Sigmoid colon (tissue), 4 donors: ENCODE data around the gene B4GALT4.

Experiments
- CTCF ChIP-seq, 4 experiments: fragments of 450-650 bp in 3 of 4; fragments of 200-600 bp in 1 of 4; IDR thresholded peaks; one replicate each; pipeline ENCODE4 v1.5.1; 2016 to 2019; ENCODE audit warnings: antibody characterized with exemption in 4 of 4, mild to moderate bottlenecking in 3 of 4, moderate library complexity in 2 of 4
- EP300 ChIP-seq, 4 donors: sonication (generic); formaldehyde crosslinking; IDR thresholded peaks; one replicate each; pipeline ENCODE4 v1.6.1; 2017; ENCODE audit warnings: antibody characterized with exemption in 4 of 4
- POLR2A ChIP-seq, 2 donors: fragments of 450-650 bp; IDR thresholded peaks; one replicate each; pipeline ENCODE4 v1.6.1; 2016; ENCODE audit warnings: antibody characterized with exemption in 2 of 2, mild to moderate bottlenecking in 2 of 2, moderate library complexity in 2 of 2
- POLR2AphosphoS5 ChIP-seq, 4 donors: sonication (generic); formaldehyde crosslinking; IDR thresholded peaks; one replicate each; pipeline ENCODE4 v1.6.1; 2017; ENCODE audit warnings: antibody characterized with exemption in 4 of 4

GRCh38 chr3:119211193-119211592, 29.5 kb downstream of the B4GALT4 start:
- TF ChIP-seq CTCF (IDR thresholded peaks at IDR 0.05) = no peak
- no peak for TF ChIP-seq POLR2AphosphoS5 (IDR thresholded peaks at IDR 0.05)
- no peak for TF ChIP-seq POLR2A (IDR thresholded peaks at IDR 0.05)
- no peak for TF ChIP-seq EP300 (IDR thresholded peaks at IDR 0.05)
